ENCODE data around the gene PTPN7. TPM values are rescaled to one million over a fixed set of nuclear protein-coding genes. Genes with fewer than 3 reads are reported as not detected.
"Not testable (repeated sequence)": the region's sequence is repeated elsewhere in the genome, so short reads cannot be mapped to it uniquely, and the experiment has no call there.

Gene PTPN7
- polyA plus RNA-seq, 1 experiment, result not detected

DNA sequence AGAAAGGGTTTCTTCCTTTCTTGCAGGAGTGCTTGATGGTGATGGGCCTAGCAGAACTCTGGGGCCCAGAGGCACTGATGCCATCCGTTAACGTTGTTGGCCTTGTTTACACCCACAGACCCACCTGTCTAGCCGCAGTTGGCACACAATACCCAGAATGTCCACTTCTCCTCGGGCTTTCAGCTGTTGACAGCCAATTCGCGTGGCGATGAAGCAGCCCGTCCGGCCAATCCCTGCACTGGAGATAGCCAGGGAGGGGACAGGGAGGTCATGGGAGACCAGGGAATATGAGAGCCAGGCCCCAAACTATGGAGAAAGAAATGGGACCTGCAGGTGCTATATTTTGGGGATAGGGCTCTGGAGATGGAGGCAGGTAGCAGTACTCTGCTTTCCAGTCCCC is 10.2 kb downstream of the PTPN7 start:
- no peak for DNase-seq (ENCODE audit: low read depth, low spot score)
- POLR2A ChIA-PET, result no interaction called here
- H3K9me3 ChIP-seq (ENCODE audit: control insufficient read depth, insufficient read depth, low read length), result no peaks in the 10 kb centered on the region
- TF ChIP-seq, protein P1, sequence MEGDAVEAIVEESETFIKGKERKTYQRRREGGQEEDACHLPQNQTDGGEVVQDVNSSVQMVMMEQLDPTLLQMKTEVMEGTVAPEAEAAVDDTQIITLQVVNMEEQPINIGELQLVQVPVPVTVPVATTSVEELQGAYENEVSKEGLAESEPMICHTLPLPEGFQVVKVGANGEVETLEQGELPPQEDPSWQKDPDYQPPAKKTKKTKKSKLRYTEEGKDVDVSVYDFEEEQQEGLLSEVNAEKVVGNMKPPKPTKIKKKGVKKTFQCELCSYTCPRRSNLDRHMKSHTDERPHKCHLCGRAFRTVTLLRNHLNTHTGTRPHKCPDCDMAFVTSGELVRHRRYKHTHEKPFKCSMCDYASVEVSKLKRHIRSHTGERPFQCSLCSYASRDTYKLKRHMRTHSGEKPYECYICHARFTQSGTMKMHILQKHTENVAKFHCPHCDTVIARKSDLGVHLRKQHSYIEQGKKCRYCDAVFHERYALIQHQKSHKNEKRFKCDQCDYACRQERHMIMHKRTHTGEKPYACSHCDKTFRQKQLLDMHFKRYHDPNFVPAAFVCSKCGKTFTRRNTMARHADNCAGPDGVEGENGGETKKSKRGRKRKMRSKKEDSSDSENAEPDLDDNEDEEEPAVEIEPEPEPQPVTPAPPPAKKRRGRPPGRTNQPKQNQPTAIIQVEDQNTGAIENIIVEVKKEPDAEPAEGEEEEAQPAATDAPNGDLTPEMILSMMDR (IDR thresholded peaks at IDR 0.05; ENCODE audit: low read depth, low read length), result no peak
- no peak overlapping the region for H3K27ac ChIP-seq (ENCODE audit: low read depth, low read length)
- no peak overlapping the region for H3K4me3 ChIP-seq (ENCODE audit: low read depth, low read length)
- H3K27me3 ChIP-seq (ENCODE audit: control insufficient read depth, insufficient read depth, low read length), result peaks cover 9% of the 10 kb centered on the region
- CTCF ChIA-PET, result no interaction called here

DNA sequence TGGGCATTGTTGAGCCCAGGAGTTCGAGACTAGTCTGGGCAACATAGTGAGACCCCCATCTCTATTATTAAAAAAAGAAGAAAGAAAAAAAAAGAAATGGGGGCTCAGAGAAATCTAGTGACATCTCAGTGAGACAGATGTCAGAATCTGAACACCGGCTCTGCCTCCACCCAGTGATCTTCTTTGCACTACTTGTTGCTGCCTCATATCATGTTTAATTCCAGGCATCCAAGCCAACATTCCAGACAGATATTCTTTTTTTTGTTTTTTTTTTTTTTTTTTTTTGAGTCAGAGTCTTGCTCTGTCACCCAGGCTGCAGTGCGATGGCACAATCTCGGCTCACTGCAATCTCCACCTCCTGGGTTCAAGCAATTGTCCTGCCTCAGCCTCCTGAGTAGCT is 10.8 kb downstream of the PTPN7 start:
- Histone ChIP-seq H3K27ac (ENCODE audit: low read depth, low read length) (no peak overlapping the region), H3K9me3 (ENCODE audit: control insufficient read depth, insufficient read depth, low read length) (no peaks in the 10 kb centered on the region), H3K4me3 (ENCODE audit: low read depth, low read length) (no peak overlapping the region), H3K27me3 (ENCODE audit: control insufficient read depth, insufficient read depth, low read length) (peaks cover 7% of the 10 kb centered on the region)
- TF ChIP-seq, protein P1 (IDR thresholded peaks at IDR 0.05; ENCODE audit: low read depth, low read length), result no peak
- ChIA-PET POLR2A (no interaction called here), CTCF (no interaction called here)
- DNase-seq (ENCODE audit: low read depth, low spot score), result no peak

DNA sequence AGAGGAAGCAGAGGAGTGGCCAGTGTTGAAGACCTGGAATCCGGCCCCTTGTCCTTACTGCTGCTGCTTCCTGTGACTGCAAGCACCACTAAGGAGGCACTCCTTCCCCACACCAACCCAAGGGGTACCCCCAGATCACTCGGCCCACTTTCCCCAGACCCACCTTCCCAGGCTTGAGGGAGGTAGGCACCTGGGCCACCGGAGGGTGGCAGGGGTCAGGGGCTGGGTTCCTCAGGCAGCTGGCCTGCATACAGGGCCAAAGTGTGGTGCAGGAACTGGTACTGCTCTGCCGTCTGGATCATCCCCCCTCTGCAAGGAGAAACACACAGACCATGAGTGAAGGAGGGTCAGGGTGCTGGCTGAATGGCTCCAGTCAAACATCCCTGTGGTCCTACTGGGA is 12.0 kb downstream of the PTPN7 start:
- ChIA-PET POLR2A (no interaction called here), CTCF (interaction anchor here (0.6 to 1.5 kb wide), 2 partner anchors 13 to 150 kb away, joined by 3 to 4 read pairs; no protein-coding TSS in a partner anchor)
- Histone ChIP-seq H3K4me3 (ENCODE audit: low read depth, low read length) (no peak overlapping the region), H3K27ac (ENCODE audit: low read depth, low read length) (no peak overlapping the region), H3K9me3 (ENCODE audit: control insufficient read depth, insufficient read depth, low read length) (peaks cover 4% of the 10 kb centered on the region; the same call in 1 of the 2 replicates), H3K27me3 (ENCODE audit: control insufficient read depth, insufficient read depth, low read length) (peaks cover 3% of the 10 kb centered on the region)
- TF ChIP-seq, protein P1 (IDR thresholded peaks at IDR 0.05; ENCODE audit: low read depth, low read length), result no peak
- DNase-seq (ENCODE audit: low read depth, low spot score), result no peak

DNA sequence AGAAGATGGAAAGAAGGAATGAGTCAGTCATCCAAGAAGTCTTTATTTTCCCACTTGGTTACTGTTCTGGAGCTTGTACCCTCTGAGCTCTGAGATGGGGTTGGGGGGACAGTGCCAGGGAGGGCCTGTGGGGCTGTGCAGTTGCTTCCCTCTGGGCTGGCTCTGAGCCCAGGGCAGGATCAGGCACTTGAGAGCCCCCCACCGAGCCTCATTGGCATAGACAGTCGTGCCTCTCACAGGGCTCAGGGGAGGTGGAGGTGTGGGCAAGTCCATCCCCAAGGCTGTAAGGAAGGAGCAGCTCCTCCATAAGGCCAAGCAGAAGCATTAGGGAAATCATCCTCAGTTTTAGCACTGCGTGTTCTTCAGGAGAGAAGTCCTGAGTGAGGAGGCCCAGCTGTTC is 13.4 kb downstream of the PTPN7 start:
- TF ChIP-seq, protein P1 (IDR thresholded peaks at IDR 0.05; ENCODE audit: low read depth, low read length), result no peak
- CTCF ChIA-PET, result interaction anchor here (1.1 kb wide), 1 partner anchor 12 kb away, joined by 3 read pairs; no protein-coding TSS in a partner anchor
- H3K27ac ChIP-seq (ENCODE audit: low read depth, low read length), result no peak overlapping the region
- no peak overlapping the region for H3K4me3 ChIP-seq (ENCODE audit: low read depth, low read length)
- no peak for DNase-seq (ENCODE audit: low read depth, low spot score)
- H3K27me3 ChIP-seq (ENCODE audit: control insufficient read depth, insufficient read depth, low read length), result no peaks in the 10 kb centered on the region
- POLR2A ChIA-PET, result no interaction called here
- H3K9me3 ChIP-seq (ENCODE audit: control insufficient read depth, insufficient read depth, low read length), result peaks cover 4% of the 10 kb centered on the region; the same call in 1 of the 2 replicates

DNA sequence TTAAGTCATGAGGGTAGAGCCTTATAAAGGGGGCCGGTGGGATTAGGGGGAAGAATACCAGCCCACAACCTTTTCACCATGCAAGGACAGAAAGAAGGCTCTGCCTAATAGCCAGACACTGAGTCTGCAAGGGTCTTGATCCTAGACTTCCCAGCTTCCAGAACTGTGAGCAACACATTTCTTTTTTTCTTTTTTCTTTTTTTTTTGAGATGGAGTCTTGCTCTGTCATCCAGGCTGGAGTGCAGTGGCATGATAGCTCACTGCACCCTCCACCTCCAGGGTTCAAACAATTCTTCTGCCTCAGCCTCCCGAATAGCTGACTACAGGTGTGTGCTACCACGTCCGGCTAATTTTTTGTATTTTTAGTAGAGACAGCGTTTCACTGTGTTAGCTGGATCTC is 14.1 kb downstream of the PTPN7 start:
- H3K4me3 ChIP-seq (ENCODE audit: low read depth, low read length), result no peak overlapping the region
- TF ChIP-seq, protein P1 (IDR thresholded peaks at IDR 0.05; ENCODE audit: low read depth, low read length), result no peak
- H3K9me3 ChIP-seq (ENCODE audit: control insufficient read depth, insufficient read depth, low read length), result peaks cover 4% of the 10 kb centered on the region; the same call in 1 of the 2 replicates
- CTCF ChIA-PET, result interaction anchor here (1.1 to 2.9 kb wide), 3 partner anchors 8 to 13 kb away, joined by 3 to 9 read pairs (median 3); no protein-coding TSS in a partner anchor
- no peaks in the 10 kb centered on the region for H3K27me3 ChIP-seq (ENCODE audit: control insufficient read depth, insufficient read depth, low read length)
- DNase-seq (ENCODE audit: low read depth, low spot score), result no peak
- POLR2A ChIA-PET, result no interaction called here
- no peak overlapping the region for H3K27ac ChIP-seq (ENCODE audit: low read depth, low read length)

DNA sequence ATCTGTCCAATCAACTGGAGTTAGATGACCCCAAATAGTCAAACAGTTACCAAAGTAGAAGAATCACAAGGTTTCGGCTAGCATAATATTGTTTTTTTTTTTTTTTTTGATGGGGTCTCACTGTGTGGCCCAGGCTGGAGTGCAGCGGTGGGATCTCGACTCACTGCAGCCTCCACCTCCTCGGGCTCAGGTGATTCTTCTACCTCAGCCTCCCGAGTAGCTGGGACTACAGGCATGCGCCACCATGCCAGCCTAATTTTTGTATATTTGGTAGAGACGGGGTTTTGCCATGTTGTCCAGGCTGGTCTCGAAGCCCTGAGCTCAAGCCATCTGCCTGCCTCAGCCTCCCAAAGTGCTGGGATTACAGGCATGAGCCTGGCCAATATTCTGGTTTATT is 14.7 kb downstream of the PTPN7 start:
- H3K27me3 ChIP-seq (ENCODE audit: control insufficient read depth, insufficient read depth, low read length); H3K4me3 ChIP-seq (ENCODE audit: low read depth, low read length); DNase-seq (ENCODE audit: low read depth, low spot score); H3K9me3 ChIP-seq (ENCODE audit: control insufficient read depth, insufficient read depth, low read length); H3K27ac ChIP-seq (ENCODE audit: low read depth, low read length); POLR2A ChIA-PET: not testable (repeated sequence)
- CTCF ChIA-PET, result interaction anchor here (0.6 to 2.9 kb wide), 3 partner anchors 9 to 615 kb away, joined by 3 to 9 read pairs (median 3); no protein-coding TSS in a partner anchor
